Measurements from ENCODE around the gene MBD5.

MBD5 gene

DNA sequence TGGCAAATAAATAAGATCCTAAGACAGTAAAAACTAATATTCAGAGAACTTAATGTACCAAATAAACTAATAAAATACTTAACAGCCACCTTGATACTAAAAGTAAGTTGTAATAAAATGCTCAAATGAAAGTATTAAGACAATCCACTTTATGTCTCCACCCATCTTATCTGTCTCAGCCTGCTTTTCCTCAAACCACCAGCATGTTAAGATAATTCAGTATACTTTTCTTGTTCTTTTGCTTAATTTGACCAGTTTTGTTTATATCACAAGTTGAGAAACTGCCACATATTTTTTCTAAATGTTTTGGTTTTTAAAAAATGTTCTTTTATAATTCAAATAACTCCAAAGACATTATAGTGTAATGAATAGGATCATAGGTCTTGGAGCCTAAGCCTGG is 142.0 kb downstream of the MBD5 start:
- H3K27me3 ChIP-seq (ENCODE audit: insufficient read depth, insufficient read length) = no peaks in the 10 kb centered on the region
- H3K4me3 ChIP-seq (ENCODE audit: insufficient read length, low read depth) = no peak overlapping the region
- no peaks in the 10 kb centered on the region for H3K36me3 ChIP-seq (ENCODE audit: insufficient read depth, insufficient read length, low read length)
- H3K9me3 ChIP-seq (ENCODE audit: insufficient read depth, low read length) = no peaks in the 10 kb centered on the region
- no peak for TF ChIP-seq ZNF274 (IDR thresholded peaks at IDR 0.05; ENCODE audit: low read depth, low read length)
- TF ChIP-seq YY1 (IDR thresholded peaks at IDR 0.05; ENCODE audit: insufficient read depth, insufficient read length) = no peak
- no peak for TF ChIP-seq SUZ12 (IDR thresholded peaks at IDR 0.05; ENCODE audit: extremely low read depth, insufficient read depth, insufficient read length)
- no peaks in the 10 kb centered on the region for H3K4me1 ChIP-seq (ENCODE audit: insufficient read depth, insufficient read length)
- no peak for DNase-seq (ENCODE audit: low read depth, low spot score)
- H3K9ac ChIP-seq (ENCODE audit: insufficient read length, low read depth) = no peak overlapping the region

DNA sequence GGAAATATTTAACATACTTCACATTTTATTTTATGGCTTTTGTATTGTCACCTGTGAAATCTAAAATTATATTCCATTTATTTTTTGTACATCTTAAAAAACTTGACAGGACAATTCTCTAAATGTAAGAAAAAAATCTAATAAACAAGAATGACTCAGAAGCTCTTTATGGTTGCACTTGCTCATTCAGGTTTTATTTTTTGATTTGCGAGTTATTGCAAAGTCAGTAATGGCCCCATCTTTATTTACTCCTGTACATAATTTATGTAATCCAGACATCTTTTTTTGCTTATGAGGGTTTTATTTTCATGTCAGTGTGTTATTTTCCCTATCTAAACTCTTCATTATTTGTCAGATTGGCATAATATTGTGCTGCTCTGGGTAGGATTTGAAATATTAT is 145.1 kb downstream of the MBD5 start:
- H3K9me3 ChIP-seq (ENCODE audit: insufficient read depth, low read length) = no peaks in the 10 kb centered on the region
- no peaks in the 10 kb centered on the region for H3K36me3 ChIP-seq (ENCODE audit: insufficient read depth, insufficient read length, low read length)
- H3K4me3 ChIP-seq (ENCODE audit: insufficient read length, low read depth) = no peak overlapping the region
- H3K9ac ChIP-seq (ENCODE audit: insufficient read length, low read depth) = no peak overlapping the region
- TF ChIP-seq ZNF274 (IDR thresholded peaks at IDR 0.05; ENCODE audit: low read depth, low read length) (no peak), SUZ12 (IDR thresholded peaks at IDR 0.05; ENCODE audit: extremely low read depth, insufficient read depth, insufficient read length) (no peak), YY1 (IDR thresholded peaks at IDR 0.05; ENCODE audit: insufficient read depth, insufficient read length) (no peak)
- H3K4me1 ChIP-seq (ENCODE audit: insufficient read depth, insufficient read length) = no peaks in the 10 kb centered on the region
- H3K27me3 ChIP-seq (ENCODE audit: insufficient read depth, insufficient read length) = no peaks in the 10 kb centered on the region
- DNase-seq (ENCODE audit: low read depth, low spot score) = no peak

DNA sequence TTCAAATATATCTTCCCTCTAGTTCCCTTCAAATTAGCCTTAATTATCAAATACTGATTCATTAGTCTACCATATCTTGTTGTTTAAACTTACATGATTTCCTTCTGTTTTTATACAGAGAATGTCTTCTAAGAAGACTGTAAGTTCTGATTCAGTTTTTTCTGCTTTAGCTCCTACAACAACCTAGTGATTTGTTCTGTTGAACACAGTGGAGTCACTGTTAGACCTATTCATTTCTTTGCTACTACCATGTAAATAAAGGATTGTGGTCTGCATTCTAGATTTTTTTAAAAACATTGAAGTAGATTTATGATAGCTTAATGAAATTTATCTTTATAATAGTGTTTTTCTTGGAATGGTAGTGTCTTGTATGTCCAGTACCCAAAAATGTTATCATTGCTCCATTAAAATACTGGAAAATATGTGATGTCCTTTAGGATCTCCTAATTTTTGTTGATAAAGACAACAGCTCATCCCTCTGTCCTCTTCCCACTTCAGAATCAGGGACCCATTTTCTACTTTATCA is 146.4 kb downstream of the MBD5 start:
- Histone ChIP-seq H3K36me3 (ENCODE audit: insufficient read depth, insufficient read length, low read length) (no peaks in the 10 kb centered on the region), H3K27me3 (ENCODE audit: insufficient read depth, insufficient read length) (no peaks in the 10 kb centered on the region), H3K4me1 (ENCODE audit: insufficient read depth, insufficient read length) (no peaks in the 10 kb centered on the region), H3K4me3 (ENCODE audit: insufficient read length, low read depth) (no peak overlapping the region), H3K9me3 (ENCODE audit: insufficient read depth, low read length) (no peaks in the 10 kb centered on the region), H3K9ac (ENCODE audit: insufficient read length, low read depth) (no peak overlapping the region)
- TF ChIP-seq SUZ12 (IDR thresholded peaks at IDR 0.05; ENCODE audit: extremely low read depth, insufficient read depth, insufficient read length) = no peak
- TF ChIP-seq ZNF274 (IDR thresholded peaks at IDR 0.05; ENCODE audit: low read depth, low read length) = no peak
- no peak for TF ChIP-seq YY1 (IDR thresholded peaks at IDR 0.05; ENCODE audit: insufficient read depth, insufficient read length)
- no peak for DNase-seq (ENCODE audit: low read depth, low spot score)

DNA sequence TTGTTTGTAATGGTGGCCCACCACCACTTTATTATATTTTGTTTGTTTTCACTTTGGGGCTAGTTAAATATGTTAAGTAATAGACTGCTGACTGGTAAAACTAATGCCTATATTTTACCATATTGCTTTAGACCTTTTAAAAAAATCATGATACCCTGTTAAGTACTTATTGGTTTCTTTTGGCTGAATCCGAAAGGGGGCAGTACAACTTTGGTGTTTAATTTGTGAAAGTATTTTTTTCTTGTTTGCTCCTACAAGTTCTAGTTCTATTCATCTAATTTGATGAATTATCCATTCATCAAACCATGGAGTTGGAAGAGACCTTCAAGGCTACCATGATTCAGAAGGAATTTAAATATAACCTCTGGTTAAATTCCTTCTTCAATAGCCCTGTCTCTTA is 147.0 kb downstream of the MBD5 start:
- no peak for TF ChIP-seq ZNF274 (IDR thresholded peaks at IDR 0.05; ENCODE audit: low read depth, low read length)
- no peak for TF ChIP-seq SUZ12 (IDR thresholded peaks at IDR 0.05; ENCODE audit: extremely low read depth, insufficient read depth, insufficient read length)
- no peak for TF ChIP-seq YY1 (IDR thresholded peaks at IDR 0.05; ENCODE audit: insufficient read depth, insufficient read length)
- H3K4me3 ChIP-seq (ENCODE audit: insufficient read length, low read depth) = no peak overlapping the region
- no peaks in the 10 kb centered on the region for H3K4me1 ChIP-seq (ENCODE audit: insufficient read depth, insufficient read length)
- H3K9me3 ChIP-seq (ENCODE audit: insufficient read depth, low read length) = no peaks in the 10 kb centered on the region
- H3K27me3 ChIP-seq (ENCODE audit: insufficient read depth, insufficient read length) = no peaks in the 10 kb centered on the region
- no peak for DNase-seq (ENCODE audit: low read depth, low spot score)
- H3K36me3 ChIP-seq (ENCODE audit: insufficient read depth, insufficient read length, low read length) = no peaks in the 10 kb centered on the region
- no peak overlapping the region for H3K9ac ChIP-seq (ENCODE audit: insufficient read length, low read depth)

DNA sequence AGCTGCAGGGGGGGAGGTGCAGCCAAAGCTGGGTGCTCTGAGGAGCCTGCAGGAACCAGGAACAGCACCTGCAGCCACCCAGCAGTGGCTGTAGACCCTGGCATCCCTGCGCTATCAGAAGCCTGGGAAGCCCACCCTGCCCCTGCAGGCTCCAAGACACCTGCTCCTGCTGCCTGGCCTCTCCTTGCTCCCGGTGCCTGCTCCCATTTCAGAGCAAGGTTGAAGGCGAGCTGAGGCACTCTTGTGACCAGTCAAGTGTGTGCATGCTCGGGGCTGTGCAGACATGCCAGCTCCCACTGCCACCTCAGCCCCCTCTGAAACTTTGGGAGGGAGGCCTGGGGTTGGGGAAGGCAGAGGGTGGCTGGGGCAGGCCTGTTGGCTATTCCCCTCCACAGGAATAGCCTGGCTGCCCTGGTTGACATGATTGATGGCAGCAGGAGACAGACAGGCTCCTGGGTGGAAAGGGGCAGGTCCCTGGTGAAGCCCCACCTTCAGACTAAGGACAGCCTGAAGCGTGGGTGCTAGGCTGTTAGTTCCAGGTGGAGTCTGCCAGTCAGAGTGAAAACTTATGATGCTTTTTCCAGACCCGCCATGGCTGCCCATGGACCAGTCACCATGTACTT is 151.4 kb downstream of the MBD5 start:
- no peak overlapping the region for H3K4me3 ChIP-seq (ENCODE audit: insufficient read length, low read depth)
- no peaks in the 10 kb centered on the region for H3K9me3 ChIP-seq (ENCODE audit: insufficient read depth, low read length)
- DNase-seq (ENCODE audit: low read depth, low spot score) = no peak
- no peaks in the 10 kb centered on the region for H3K36me3 ChIP-seq (ENCODE audit: insufficient read depth, insufficient read length, low read length)
- H3K4me1 ChIP-seq (ENCODE audit: insufficient read depth, insufficient read length) = no peaks in the 10 kb centered on the region
- no peak for TF ChIP-seq ZNF274 (IDR thresholded peaks at IDR 0.05; ENCODE audit: low read depth, low read length)
- no peak for TF ChIP-seq SUZ12 (IDR thresholded peaks at IDR 0.05; ENCODE audit: extremely low read depth, insufficient read depth, insufficient read length)
- TF ChIP-seq YY1 (IDR thresholded peaks at IDR 0.05; ENCODE audit: insufficient read depth, insufficient read length) = no peak
- H3K9ac ChIP-seq (ENCODE audit: insufficient read length, low read depth) = no peak overlapping the region
- H3K27me3 ChIP-seq (ENCODE audit: insufficient read depth, insufficient read length) = no peaks in the 10 kb centered on the region

DNA sequence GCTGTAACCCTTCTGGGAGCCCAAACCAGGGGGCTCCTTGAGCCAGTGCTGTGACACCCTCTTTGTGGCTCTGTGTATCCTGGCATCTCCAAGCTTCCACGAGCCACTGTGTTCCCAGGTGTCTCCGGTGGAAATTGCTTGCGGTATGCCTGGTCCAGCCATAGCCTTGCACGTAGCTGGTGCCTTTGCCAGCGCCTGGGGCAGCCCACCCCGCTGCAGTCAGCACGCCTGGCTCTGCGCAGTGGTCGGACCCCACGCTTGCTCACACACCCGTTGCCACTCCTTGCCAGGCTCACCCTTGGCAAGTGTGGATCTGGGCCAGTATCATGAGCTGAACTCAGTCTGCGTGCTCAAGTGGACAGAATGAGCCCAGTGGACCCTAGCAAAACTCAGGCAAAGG is 152.3 kb downstream of the MBD5 start:
- DNase-seq (ENCODE audit: low read depth, low spot score) = no peak
- Histone ChIP-seq H3K27me3 (ENCODE audit: insufficient read depth, insufficient read length) (no peaks in the 10 kb centered on the region), H3K36me3 (ENCODE audit: insufficient read depth, insufficient read length, low read length) (no peaks in the 10 kb centered on the region), H3K9me3 (ENCODE audit: insufficient read depth, low read length) (no peaks in the 10 kb centered on the region), H3K4me3 (ENCODE audit: insufficient read length, low read depth) (no peak overlapping the region), H3K9ac (ENCODE audit: insufficient read length, low read depth) (no peak overlapping the region), H3K4me1 (ENCODE audit: insufficient read depth, insufficient read length) (no peaks in the 10 kb centered on the region)
- TF ChIP-seq YY1 (IDR thresholded peaks at IDR 0.05; ENCODE audit: insufficient read depth, insufficient read length) (no peak), SUZ12 (IDR thresholded peaks at IDR 0.05; ENCODE audit: extremely low read depth, insufficient read depth, insufficient read length) (no peak), ZNF274 (IDR thresholded peaks at IDR 0.05; ENCODE audit: low read depth, low read length) (no peak)

DNA sequence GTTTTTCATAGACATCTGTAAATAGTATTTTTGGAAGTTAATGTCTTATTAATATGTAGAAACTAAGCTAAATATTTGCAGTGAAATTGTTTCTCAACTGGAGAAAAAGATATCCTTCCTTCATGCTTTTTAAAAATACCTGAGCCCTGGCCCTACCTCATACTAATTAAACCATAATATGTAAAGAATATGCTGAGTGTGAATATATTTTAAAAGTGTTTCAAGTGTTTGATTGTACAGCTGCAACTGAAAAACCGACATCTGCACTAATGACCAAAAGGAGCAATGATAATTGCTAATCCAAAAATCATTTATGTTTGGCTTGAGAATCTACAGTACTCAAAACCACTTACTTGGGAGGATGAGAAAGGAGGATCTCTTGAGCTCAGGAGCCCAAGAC is 156.7 kb downstream of the MBD5 start:
- Histone ChIP-seq H3K9me3 (ENCODE audit: insufficient read depth, low read length) (no peaks in the 10 kb centered on the region), H3K4me3 (ENCODE audit: insufficient read length, low read depth) (no peak overlapping the region), H3K4me1 (ENCODE audit: insufficient read depth, insufficient read length) (no peaks in the 10 kb centered on the region), H3K36me3 (ENCODE audit: insufficient read depth, insufficient read length, low read length) (peaks cover 4% of the 10 kb centered on the region), H3K27me3 (ENCODE audit: insufficient read depth, insufficient read length) (no peaks in the 10 kb centered on the region), H3K9ac (ENCODE audit: insufficient read length, low read depth) (no peak overlapping the region)
- no peak for DNase-seq (ENCODE audit: low read depth, low spot score)
- TF ChIP-seq ZNF274 (IDR thresholded peaks at IDR 0.05; ENCODE audit: low read depth, low read length) = no peak
- no peak for TF ChIP-seq YY1 (IDR thresholded peaks at IDR 0.05; ENCODE audit: insufficient read depth, insufficient read length)
- TF ChIP-seq SUZ12 (IDR thresholded peaks at IDR 0.05; ENCODE audit: extremely low read depth, insufficient read depth, insufficient read length) = no peak

All from NT2/D1 (cell line).